Pulmonary artery endothelial cell (primary cell): ENCODE results near the gene LPCAT3. TPM values are rescaled to one million over a fixed set of nuclear protein-coding genes. Genes with fewer than 3 reads are reported as not detected.

Experiments used
- DNase-seq: peaks from one replicate; pipeline ENCODE4 v3.0.0-alpha.2; 2011; ENCODE audit warnings: low read depth, low spot score
- total RNA-seq: library from RNA; depleted of rRNA; stranded (reverse); fragments of >200 nt; gene quantifications from 2 replicates; pipeline ENCODE4 v1.2.3, GENCODE V29; 2014

LPCAT3 gene
- total RNA-seq, 1 donor from 2014 or later: 5.2 TPM

DNA sequence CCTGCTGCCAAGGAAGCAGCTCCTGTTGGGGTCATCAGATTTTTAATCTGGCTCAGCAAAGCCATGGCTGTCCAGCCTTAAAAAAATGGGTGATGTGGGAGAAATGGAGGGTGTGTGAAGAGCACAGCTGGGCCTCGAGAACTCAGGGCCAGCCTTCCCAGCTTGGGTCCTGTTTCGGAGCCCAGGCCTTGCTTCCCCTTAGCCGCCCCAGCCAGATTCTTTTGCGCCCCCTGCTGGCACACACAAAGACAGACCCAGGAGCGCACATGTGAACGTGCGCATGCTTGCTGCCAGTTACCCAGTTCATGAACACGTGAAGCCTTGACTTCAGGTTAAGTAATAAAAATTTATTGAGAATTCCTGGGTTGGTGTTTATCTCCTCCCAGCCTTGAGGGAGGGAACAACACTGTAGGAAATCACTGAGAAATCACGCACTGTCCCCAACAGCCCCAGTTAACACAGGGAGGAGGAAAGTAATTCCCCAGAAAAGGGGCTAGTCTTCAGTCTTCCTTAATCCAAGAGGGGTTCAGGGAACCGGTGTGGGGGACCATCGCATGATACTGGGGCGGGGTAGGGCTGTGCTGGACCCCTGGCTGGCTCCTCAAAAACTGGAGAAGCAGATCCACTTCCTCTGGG lies 53.1 kb downstream of the LPCAT3 start:
- peak; percentile 55 for DNase-seq

DNA sequence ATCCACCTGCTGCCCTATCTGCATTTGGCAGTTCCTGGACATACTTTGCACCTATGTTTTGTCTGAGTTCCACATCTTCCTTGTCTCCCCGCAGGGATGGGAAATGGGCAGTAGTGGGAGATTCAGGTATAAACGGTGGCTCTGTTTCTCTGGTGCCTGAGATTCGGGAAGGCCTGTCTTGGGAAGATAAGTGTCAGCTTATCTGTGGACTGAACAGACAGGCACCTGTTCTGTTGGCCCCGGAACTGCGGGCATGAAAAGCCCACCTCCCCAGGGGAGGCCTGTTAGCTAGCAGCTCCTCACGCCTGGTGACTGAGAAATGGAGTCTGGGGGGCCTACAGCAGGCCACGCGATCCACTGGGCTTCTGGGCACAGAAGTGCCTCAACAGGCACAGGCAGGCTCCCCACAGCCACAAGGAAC lies 53.7 kb downstream of the LPCAT3 start:
- no peak for DNase-seq

DNA sequence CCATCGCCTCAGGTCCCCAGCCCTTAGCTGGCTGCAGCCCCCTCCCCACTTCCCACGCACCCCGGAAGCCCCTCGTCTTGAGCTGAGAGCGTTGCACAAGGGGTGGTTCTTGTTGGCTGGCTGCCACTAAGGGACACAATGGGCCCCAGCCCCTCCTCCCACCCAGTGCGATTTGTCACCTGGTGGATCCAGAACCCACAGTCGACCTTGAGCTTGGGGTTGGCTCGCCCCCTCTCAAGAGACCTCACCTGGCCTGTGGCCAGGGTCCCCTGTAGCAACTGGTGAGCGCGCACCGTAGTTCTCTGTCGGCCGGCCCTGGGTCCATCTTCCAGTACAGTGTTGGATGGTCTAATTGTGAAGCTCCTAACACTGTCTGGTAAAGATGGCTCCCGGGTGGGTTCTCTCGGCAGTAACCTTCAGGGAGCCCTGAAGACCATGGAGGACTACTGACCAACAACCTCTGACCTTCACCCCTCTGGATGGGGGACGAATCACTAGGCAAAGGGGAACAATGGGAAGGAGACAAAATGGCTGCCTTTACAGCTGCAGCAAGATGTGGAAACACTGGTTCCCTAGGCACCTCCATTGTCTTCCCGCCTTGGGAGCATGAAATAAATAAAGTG lies 54.4 kb downstream of the LPCAT3 start:
- DNase-seq: no peak

DNA sequence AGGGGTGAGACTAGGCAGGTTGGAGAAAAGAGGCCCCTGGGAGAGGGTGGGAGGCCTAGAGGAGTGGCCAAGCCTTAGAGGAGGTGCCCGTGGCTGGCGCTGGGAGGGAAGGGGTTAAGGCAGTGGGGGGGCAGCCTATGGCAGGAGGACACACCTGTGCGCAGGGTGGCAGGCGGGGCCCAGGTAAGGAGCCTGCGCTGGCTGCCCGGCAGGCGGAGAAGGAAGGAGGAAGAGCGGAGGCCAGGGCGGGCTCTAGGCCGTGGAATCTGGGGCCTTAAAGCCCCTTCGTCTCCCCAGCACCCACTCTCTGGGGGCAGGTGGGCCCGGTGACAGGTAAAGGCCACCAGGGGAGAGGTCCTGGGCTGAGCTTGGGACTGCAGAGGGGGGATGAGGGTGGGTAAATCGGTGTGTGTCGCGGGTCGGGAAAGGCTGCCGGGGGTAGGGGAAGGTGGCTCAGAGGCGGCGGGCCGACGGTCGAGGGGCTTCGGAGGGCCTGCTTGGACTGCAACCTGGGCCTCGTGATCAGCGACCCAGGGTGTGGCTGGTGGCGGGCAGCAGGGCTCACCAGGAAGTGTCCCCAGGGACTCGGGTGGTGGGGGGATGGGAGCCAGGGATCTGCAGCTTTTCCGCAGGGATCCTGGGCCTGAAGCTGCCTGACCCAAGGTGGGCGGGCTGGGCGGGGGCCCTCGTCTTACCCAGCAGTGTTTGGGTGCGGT lies 55.1 kb downstream of the LPCAT3 start:
- no peak for DNase-seq

DNA sequence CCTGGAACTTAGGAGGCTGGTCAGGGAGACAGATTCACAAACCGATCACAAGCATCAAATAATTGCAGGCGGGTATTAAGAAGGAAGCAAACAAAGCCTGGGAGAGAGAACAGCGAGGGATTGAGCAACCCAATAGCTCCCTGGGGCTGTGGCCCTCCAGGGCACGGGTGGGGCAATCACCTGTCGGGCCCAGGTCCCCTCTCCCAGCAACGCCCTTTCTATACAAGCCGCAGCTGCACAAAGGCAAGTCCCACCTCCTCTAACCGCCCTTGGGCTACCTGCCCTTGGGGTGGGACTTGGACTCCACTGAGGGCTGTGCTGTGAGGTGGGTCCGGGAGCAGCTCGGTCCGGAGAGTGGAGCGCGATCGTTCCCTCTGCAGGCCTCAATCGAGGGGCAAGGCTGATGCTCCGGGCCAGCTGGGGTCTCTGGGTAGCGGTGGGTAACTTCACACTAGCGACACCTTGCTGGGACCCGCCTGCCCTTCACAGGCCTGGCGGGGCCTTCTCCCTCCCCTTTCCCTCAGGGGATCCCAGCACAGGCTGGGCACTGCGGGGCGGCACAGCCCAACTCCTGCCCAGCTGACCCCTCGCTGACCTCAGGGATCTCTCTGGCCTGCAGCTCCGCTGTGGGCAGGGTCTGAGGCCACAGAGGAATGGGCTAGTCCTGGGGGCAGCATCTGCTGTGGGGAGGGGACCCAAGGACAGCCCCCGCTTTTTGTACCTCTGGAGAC lies 55.8 kb downstream of the LPCAT3 start:
- no peak for DNase-seq

DNA sequence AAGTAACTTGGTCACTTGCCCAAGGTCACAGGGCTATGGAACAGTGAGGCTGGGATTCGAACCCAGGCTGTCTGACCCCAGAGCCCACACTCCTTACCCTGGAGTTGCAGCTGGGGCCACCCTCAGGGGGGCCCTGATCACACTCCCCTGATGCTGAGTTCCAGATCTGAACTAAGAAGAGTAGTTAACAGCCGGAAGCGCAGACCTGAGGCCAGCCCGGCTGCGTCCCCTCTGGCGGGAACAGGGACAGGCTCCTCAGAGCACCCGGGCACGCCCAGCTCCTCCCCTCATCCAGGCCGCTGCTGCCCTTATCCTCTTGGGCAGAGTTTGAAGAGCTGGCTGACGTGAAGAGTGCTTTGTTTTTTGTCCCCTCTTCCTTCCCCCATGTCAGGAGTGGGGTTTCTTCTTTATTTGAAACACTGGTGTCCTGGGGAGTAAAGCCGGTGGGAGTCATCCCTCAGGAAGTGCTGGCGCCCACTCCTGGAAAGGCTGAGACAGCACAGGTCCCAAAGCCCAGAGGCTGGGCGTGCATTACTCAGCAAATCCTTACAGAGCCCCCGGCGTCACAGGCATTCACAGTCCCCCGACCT lies 56.5 kb downstream of the LPCAT3 start:
- DNase-seq: no peak

DNA sequence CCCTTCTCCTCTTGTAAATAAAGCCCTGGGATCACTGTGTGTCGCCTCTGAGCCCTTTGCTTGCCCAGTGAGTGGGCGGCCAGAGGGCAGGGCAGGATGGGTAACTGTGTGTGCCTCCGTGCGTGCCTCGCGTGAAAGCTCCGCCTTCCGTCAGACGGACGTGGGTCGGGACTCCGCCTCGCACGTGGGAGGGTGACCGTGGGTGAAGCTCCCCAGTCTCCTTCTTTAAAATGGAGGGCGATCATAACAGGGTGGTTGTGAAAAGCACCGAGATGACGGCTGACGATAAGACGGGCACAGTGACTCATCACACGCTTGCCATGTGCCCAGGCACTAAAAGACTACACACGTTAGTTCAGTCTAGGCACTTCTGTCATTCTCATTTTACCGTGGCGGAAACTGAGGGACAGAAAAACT lies 57.0 kb downstream of the LPCAT3 start:
- DNase-seq: no peak

DNA sequence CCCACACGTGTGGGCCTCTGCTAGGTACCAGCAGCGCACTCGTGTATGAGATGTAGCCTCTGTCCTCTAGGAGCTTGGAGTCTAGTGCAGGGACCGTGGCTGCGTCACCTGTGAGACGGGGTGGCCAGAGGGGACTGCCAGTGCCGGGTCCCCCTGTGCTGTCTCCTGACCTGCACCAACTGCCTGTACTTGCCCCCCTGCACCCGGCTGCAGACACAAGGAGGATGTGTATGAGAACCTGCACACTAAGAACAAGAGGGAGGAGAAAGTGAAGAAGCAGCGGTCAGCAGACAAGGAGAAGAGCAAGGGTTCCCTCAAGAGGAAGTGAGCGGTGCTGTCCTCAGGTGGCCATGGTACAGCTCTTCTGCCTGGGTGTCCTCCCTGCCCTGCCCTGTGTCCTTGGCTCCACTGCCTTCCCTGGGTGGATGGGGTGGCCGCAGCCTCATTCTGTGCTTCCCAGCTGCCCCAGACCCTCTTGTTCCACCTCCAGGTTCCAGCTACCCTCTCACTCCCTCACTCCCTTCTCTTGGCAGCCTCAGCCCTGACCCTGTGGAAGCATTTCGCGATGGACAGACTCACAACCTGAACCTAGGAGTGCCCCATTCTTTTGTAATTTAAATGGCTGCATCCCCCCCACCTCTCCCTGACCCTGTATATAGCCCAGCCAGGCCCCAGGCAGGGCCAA lies 57.5 kb downstream of the LPCAT3 start:
- no peak for DNase-seq

DNA sequence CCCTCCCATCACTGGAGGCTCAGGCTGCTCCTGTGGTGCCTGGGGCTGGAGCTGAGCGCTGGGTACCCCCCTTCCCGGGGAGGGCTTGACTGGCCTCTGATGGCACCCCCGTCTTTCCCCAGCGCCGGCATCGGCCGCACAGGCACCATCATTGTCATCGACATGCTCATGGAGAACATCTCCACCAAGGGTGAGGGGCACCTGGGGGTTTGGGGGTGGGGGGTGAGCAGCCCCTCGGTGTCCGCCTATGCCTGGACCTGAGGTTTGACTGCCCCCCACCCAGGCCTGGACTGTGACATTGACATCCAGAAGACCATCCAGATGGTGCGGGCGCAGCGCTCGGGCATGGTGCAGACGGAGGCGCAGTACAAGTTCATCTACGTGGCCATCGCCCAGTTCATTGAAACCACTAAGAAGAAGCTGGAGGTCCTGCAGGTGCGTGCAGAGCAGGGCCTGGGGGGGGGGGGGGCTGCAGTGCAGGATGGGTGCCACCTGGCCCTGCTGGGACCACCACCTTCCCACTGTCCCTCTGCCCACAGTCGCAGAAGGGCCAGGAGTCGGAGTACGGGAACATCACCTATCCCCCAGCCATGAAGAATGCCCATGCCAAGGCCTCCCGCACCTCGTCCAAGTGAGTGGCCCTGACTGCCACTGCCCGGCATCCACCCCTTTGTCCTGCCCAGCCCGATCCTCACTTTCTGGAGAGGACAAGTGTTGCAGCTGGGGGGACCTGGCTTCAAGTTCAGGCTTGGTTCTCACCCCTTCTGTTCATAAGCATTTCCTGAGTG lies 58.3 kb downstream of the LPCAT3 start:
- DNase-seq: no peak

DNA sequence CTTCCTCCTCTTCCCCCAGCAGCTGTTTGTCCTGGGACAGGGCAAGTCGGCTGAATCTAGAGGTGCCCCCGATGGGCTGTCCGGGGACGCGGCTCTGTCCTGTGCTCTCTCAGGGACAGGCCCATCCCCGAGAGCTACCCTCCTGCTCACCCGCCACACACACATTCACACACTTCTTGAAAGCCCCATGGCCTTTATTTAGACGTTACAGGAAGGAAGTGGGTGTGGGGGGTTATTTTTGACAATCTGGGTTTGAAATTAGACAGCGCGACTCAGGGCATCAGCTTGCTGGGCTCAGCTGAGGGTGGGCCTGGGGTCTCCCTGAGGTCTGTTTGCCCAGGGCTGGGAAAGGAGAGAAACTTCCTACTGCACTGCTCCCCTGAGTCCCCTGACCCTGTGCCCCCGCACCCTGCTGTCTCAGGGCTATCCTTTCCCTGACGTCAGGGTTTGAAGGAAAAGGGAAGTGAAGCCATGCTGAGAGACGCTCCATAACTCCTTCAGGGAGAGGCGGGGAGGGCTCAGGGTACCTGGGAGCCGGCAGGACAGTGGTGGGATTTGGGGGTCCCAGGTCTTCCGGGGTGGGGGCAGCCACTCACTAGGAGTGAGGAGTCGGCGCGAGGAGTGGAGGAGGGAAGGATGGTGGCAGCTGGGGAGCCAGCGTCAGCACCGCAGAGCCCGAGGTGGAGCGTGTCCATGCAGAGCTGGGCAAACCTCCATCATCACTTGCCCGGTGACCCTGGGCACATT lies 59.0 kb downstream of the LPCAT3 start:
- no peak for DNase-seq

DNA sequence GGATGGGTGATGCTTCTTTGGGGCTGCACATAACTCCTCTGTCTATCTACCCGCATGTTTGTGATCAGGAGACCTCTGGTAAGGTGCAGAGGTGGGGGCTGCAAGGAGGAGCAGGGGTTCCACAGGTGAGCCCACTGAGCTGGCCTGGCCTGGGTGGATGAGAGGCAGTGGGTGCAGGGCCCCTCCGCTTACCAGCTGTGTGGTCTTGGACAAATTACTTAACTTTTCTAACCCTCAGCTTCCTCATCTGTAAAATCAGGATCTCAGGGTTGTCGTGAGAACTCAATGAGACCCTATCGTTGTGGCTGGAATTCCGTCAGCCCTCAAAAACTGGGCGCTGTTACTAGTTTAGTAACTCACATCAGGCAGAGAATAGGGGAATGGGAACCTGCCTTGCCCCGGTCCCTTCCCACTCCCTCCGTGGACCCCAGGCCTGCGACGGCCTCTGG lies 59.6 kb downstream of the LPCAT3 start:
- DNase-seq: no peak

DNA sequence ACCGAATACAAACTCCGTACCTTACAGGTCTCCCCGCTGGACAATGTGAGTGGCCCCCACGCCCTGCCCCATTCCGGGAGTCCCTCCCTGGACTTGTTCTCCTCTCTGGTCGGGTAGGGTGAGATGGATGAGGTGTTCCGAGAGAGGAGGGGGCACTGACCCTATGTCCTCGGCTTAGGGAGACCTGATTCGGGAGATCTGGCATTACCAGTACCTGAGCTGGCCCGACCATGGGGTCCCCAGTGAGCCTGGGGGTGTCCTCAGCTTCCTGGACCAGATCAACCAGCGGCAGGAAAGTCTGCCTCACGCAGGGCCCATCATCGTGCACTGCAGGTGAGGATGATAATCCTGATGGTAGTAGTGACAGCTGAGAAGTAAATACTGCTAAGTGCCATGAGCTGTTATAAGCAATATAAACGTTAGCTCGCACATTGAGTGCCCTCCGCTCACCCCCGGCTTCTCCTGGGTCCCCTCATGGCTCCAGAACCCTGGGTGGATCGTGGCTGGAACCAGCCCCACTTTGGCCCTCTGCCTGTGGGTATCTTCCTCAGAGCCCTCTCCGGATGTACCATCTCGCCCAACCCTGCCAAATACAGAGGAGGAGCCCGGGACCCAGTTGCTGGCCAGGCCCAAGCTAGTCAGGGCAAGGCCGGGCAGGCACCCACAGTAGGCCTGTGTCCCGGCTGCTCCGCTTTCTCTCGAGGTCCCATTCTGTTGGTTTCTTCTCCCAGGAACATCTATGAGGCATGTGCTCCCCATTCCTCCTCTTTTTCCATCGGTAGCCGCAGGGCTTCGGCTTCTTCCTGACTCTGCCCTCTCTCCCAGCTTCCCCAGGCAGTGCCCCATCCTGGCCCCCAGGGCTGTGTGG lies 60.3 kb downstream of the LPCAT3 start:
- no peak for DNase-seq

DNA sequence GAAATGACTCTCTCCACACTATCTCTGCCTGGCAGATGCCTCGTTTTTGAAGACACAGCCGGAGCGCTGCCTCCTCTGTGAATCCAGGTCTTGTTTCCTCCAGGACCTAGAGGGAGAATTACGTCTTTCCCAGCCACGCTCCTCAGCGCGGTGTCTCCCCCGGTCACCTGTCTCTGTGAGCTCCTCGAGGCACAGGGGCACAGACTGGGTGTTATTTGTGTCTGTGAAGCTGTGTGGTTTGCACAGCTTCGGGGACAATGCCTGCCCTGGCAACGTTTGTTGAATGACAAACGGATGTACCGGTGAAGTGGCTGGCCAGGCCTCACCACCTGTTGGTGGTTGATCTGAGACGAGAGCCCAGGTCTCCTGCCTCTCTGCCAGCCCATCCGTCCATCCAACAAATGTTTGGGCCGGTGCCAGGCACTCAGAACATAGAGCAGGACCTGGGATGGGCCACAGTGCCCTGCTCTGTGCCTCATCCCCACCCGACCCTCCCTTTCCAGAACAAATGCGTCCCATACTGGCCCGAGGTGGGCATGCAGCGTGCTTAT lies 61.0 kb downstream of the LPCAT3 start:
- no peak for DNase-seq

DNA sequence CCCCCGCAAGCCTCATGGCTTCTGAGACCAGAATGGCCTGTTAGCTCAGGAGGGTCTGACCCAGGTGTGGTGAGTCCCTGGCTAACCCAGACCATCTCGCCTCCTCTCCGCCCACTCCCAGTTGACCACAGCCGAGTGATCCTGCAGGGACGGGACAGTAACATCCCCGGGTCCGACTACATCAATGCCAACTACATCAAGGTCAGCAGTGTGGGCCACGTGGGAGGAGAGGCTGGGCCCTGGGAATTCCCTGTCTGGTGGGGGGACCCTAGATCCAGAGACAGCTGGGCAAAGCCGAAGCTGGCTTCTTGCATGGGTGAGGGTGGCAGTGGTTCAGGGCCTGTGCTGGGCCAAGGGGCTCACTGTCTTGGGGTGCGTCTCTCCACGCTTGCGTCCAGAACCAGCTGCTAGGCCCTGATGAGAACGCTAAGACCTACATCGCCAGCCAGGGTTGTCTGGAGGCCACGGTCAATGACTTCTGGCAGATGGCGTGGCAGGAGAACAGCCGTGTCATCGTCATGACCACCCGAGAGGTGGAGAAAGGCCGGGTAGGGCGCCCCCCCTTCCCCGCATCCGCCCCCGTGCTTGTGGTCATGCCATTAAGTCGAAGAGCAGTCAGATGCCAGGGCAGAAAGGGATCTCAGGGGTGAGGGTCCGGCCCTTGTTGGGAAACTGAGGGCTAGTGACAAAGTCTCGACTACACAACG lies 62.1 kb downstream of the LPCAT3 start:
- DNase-seq: no peak

DNA sequence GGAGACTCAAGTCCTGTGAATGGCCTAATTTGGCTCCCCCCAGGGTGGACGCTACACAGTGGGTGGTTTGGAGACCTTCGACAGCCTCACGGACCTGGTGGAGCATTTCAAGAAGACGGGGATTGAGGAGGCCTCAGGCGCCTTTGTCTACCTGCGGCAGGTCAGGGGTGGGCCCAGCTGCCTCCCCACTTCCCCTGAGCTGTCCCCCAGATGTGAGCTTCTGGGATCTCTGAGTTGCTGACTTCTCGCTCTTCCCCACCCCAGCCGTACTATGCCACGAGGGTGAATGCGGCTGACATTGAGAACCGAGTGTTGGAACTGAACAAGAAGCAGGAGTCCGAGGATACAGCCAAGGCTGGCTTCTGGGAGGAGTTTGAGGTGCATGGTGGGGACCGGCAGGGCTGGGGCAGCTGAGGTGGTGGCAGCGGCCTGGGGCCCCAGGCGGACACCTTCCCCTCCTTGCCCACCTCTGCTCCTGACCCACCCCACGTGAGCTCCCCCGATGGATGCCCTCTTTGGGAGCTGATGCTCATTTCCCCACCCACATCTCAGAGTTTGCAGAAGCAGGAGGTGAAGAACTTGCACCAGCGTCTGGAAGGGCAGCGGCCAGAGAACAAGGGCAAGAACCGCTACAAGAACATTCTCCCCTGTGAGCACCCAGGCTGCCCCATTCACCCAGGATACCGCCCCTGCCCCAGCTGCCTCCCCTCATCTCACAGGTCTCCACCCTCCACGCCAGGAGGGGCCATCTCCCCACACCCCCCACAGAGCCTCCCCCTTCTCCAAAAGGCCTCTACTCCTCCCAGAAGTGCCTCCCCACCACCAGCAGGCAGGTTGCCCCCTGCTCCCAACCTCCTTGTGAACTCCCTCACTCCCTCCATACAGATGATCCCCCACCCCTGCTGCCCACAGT lies 62.9 kb downstream of the LPCAT3 start:
- no peak for DNase-seq

DNA sequence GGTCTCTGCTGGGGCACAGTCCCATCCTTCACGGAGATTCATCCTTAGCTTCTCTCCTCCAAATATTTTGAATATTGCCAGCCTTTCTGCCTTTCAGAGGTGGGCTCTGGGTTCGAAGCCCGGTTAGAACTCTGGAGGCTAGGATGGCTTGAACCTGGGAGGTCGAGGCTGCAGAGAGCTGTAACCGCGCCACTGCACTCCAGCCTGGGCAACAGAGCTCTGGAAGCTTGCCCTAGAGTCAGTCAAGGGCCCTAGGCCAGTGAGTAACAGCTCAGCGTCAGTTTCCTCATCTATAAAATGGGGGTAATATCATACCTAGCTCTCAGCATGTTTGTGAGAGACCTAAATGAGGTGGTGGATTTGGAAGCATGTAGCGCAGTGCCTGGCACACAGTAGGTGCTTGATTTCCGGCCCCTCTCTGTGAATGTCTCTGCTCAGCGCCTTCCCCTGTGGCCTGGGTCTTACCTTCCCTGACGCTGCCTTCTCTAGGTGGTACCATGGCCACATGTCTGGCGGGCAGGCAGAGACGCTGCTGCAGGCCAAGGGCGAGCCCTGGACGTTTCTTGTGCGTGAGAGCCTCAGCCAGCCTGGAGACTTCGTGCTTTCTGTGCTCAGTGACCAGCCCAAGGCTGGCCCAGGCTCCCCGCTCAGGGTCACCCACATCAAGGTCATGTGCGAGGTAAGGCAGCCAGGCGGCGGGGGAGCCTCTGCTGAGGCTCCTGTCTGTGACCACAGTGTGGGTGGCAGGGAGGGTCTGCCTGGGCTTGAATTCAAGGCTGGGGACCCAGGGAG lies 63.8 kb downstream of the LPCAT3 start:
- no peak for DNase-seq
